IPS DF 6.9 (cell line): ENCODE measurements around the gene SLC2A11.
"Not testable (repeated sequence)": the region's sequence is repeated elsewhere in the genome, so short reads cannot be mapped to it uniquely, and the experiment has no call there.

Experiments used
- DNase-seq: peaks from one replicate; pipeline ENCODE4 v3.0.0-alpha.2; 2013; ENCODE audit warnings: low read depth, low spot score
- H3K27ac ChIP-seq: one replicate; pipeline ENCODE4 v1.5.1; 2013; ENCODE audit warnings: low read length, control low read depth
- H3K27me3 ChIP-seq: 2 replicates; pipeline ENCODE4 v1.6.1; 2013; ENCODE audit warnings: mild to moderate bottlenecking, low read length; ENCODE audit not compliant: control insufficient read depth, insufficient read depth
- H3K36me3 ChIP-seq: 2 replicates; pipeline ENCODE4 v1.6.1; 2013; ENCODE audit warnings: low read length; ENCODE audit not compliant: control insufficient read depth, insufficient read depth
- H3K4me1 ChIP-seq: 2 replicates; pipeline ENCODE4 v1.6.1; 2013; ENCODE audit warnings: low read length; ENCODE audit not compliant: control insufficient read depth, insufficient read depth
- H3K4me3 ChIP-seq: 2 replicates; pipeline ENCODE4 v1.5.1; 2013; ENCODE audit warnings: mild to moderate bottlenecking, low read length
- H3K9me3 ChIP-seq: 2 replicates; pipeline ENCODE4 v1.6.1; 2013; ENCODE audit warnings: low read length, inconsistent platforms; ENCODE audit not compliant: control insufficient read depth, insufficient read depth
- WGBS: extraction: QIAGEN DNeasy Blood & Tissue Kit; methylation state at CpG from one replicate; pipeline ENCODE4 v1.1.7; 2013; ENCODE audit warnings: mixed read lengths, missing lambda C conversion rate; ENCODE audit not compliant: insufficient read length, insufficient coverage; 5-methylcytosine and 5-hydroxymethylcytosine counted together

Gene SLC2A11

GRCh38 chr22:23909296-23909898, 51.7 kb downstream of the SLC2A11 start:
- Histone ChIP-seq H3K36me3 (no peaks in the 10 kb centered on the region), H3K4me1 (peaks cover 2% of the 10 kb centered on the region; the same call in 1 of the 2 replicates), H3K9me3 (no peaks in the 10 kb centered on the region), H3K27ac (no peak overlapping the region), H3K27me3 (no peaks in the 10 kb centered on the region), H3K4me3 (no peak overlapping the region)
- no CpG with 5 or more reads among the region's 6 CpGs for WGBS
- DNase-seq: no peak

DNA sequence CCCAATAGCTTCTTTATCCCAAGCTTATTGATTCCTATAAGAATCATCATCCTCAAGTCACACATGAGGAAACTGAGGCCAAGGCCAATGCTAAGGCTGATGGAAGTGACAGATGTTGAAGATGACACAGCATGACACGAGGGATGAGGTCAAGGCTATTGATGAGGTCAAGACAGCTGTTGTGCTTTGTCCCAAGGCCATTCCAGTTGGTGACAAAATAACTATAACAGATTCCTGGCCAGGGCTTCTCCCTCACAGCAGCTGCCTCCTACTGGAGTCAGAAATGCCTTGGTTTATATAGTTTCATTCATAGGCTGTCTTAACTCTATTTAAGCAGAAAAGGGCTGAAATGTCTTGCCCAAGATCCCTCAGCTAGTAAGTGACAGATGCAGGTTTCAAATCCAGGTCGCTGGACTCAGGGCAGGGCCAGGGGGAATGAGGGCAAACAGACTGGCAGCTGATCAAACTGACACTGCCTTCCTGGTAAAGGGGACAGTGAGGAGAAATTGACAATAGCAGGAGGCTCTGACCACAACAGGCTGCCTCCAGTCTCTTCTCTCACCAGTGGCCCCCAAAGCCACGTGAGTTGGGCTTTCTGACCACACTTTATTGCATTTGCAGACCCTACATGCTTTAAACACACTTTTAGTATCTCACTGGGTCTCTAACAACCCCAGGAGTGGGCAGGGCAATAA, 53.0 kb downstream of the SLC2A11 start:
- peaks cover 2% of the 10 kb centered on the region; the same call in 1 of the 2 replicates for H3K4me1 ChIP-seq
- no peak overlapping the region for H3K27ac ChIP-seq
- no peaks in the 10 kb centered on the region for H3K36me3 ChIP-seq
- no peaks in the 10 kb centered on the region for H3K27me3 ChIP-seq
- DNase-seq: no peak
- no peaks in the 10 kb centered on the region for H3K9me3 ChIP-seq
- no CpG with 5 or more reads among the region's 3 CpGs for WGBS
- no peak overlapping the region for H3K4me3 ChIP-seq

DNA sequence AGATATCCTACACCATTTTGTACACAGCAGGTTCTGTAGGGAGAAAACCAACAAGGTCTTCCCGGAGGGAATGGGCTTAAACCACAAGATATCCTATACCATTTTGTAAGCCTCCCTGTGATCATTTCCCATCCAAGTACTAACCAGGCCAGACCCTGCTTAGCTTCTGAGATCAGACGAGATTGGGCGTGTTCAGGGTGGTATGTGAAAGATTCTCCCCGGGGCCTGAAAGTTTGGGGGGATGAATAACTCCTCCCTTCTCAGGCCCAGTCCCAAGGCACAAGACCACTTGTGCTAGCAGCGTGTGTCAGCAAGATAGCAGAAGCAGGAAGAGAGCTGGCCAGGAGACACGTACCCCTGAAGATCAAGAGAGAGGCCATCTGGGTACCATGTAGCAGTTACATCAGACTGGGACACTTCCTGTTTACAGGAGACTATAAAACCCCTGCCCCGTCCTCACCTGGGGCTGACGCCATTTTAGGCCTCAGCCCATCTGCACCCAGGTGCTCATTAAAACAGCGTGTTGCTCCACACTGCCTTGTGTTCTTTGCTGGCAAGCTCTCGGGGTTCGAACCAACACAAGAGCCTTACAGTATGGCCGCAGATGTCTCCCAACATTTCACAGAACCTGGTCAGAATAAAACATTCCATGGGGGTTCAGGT, 53.8 kb downstream of the SLC2A11 start:
- H3K9me3 ChIP-seq: no peaks in the 10 kb centered on the region
- no peak overlapping the region for H3K27ac ChIP-seq
- H3K36me3 ChIP-seq: no peaks in the 10 kb centered on the region
- no peaks in the 10 kb centered on the region for H3K27me3 ChIP-seq
- no CpG with 5 or more reads among the region's 12 CpGs for WGBS
- no peak for DNase-seq
- H3K4me1 ChIP-seq: peaks cover 2% of the 10 kb centered on the region; the same call in 1 of the 2 replicates
- no peak overlapping the region for H3K4me3 ChIP-seq

GRCh38 chr22:23912293-23912903, 54.7 kb downstream of the SLC2A11 start:
- Histone ChIP-seq H3K27me3 (no peaks in the 10 kb centered on the region), H3K9me3 (no peaks in the 10 kb centered on the region), H3K36me3 (no peaks in the 10 kb centered on the region), H3K4me3 (no peak overlapping the region), H3K4me1 (no peaks in the 10 kb centered on the region), H3K27ac (no peak overlapping the region)
- WGBS: no CpG with 5 or more reads among the region's 9 CpGs
- no peak for DNase-seq

DNA sequence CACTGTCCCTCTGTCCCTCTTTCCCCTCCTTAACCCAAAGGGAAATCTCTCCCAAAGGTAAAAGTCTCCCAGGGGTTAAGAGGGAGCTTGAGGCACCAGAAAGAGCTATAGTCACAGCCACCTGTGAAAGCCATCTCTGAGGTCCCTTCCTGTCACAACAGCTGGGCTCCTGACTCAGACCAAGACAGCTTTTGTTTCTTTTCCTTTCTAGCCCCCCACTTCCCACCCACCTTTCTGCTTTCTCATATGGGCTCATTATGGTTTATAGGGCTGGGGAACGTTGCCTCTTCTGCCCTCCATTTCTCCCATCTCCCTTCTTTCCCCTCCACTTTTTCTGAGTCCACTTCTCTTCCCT, 55.6 kb downstream of the SLC2A11 start:
- H3K4me3 ChIP-seq: peak overlapping the region; percentile 30; the same call in 1 of the 2 replicates
- WGBS: no CpG with 5 or more reads among the region's 1 CpG
- H3K36me3 ChIP-seq: no peaks in the 10 kb centered on the region
- H3K4me1 ChIP-seq: no peaks in the 10 kb centered on the region
- H3K9me3 ChIP-seq: no peaks in the 10 kb centered on the region
- no peak for DNase-seq
- H3K27me3 ChIP-seq: no peaks in the 10 kb centered on the region
- no peak overlapping the region for H3K27ac ChIP-seq

GRCh38 chr22:23913661-23914353, 56.1 kb downstream of the SLC2A11 start:
- H3K4me3 ChIP-seq: peak overlapping the region; percentile 30; the same call in 1 of the 2 replicates
- peak; percentile 98 for DNase-seq
- H3K36me3 ChIP-seq: no peaks in the 10 kb centered on the region
- WGBS: no CpG with 5 or more reads among the region's 44 CpGs
- H3K4me1 ChIP-seq: no peaks in the 10 kb centered on the region
- no peaks in the 10 kb centered on the region for H3K27me3 ChIP-seq
- H3K27ac ChIP-seq: no peak overlapping the region
- H3K9me3 ChIP-seq: no peaks in the 10 kb centered on the region

DNA sequence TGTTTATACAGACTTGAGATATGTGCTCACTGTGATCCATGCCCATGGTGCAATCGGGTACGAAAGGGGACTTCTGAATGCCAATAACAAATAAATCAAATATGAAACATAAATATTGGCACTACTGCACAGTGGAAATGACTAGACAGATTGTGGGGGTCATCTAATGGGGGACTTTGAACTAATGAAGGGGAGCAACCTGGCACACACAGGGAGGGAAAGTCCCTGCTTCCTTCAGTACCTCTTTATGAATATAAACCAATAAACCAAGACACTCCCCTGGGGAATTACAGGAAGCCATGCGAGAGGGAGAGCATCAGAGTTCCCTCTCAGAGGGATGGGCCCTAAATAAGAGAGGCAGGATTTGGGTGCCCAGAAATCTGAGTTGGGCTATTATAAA, 57.6 kb downstream of the SLC2A11 start:
- no peak overlapping the region for H3K4me3 ChIP-seq
- no peaks in the 10 kb centered on the region for H3K4me1 ChIP-seq
- no peaks in the 10 kb centered on the region for H3K27me3 ChIP-seq
- no peak overlapping the region for H3K27ac ChIP-seq
- no CpG with 5 or more reads among the region's 3 CpGs for WGBS
- H3K36me3 ChIP-seq: no peaks in the 10 kb centered on the region; the same call in 1 of the 2 replicates
- DNase-seq: no peak
- no peaks in the 10 kb centered on the region for H3K9me3 ChIP-seq

DNA sequence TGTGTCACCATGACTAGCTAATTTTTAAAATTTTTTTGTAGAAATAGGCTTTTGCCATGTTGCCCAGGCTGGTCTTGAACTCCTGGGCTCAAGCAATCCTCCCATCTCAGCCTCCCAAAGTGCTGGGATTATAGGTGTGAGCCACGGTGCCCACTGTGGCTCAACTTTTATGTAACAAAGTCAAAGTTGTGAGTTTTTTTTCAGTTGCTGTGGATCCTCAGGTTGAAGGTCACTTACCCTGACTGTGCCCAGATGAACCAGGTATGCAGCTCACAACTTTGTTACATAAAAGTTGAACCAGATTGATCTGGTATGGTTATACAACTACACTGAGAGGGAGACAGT, 62.6 kb downstream of the SLC2A11 start:
- not testable (repeated sequence) for H3K27ac ChIP-seq, H3K4me3 ChIP-seq, H3K27me3 ChIP-seq, DNase-seq, H3K9me3 ChIP-seq, H3K4me1 ChIP-seq, H3K36me3 ChIP-seq
- WGBS: no CpG with 5 or more reads among the region's 1 CpG

- WGBS: no CpG with 5 or more reads among the region's 13 CpGs
- not testable (repeated sequence) for H3K9me3 ChIP-seq, H3K4me3 ChIP-seq, H3K27ac ChIP-seq, H3K36me3 ChIP-seq, H3K27me3 ChIP-seq, H3K4me1 ChIP-seq, DNase-seq
These were observed 64.0 kb downstream of the SLC2A11 start for GRCh38 chr22:23921586-23922201.

DNA sequence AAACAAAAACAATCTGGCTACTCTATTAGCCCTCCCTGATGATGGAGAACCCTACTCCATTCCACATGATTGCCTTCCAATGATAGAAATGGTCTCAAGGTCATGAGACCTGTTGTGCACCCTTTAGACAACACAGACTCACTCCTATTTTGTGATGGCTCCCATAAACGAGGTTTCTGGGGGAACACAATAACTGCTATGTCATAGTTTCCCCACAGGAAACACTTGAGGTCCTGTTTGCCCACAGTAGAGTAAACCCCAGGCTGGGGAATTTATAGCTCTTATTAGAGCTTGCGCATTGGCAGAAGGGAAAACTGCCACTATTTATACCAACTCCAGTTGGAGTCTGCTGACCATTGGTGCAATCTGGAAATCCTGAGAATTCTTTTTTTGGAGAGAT, 65.2 kb downstream of the SLC2A11 start:
- no CpG with 5 or more reads among the region's 2 CpGs for WGBS
- Histone ChIP-seq H3K4me3 (no peak overlapping the region), H3K27ac (no peak overlapping the region), H3K9me3 (peaks cover 1% of the 10 kb centered on the region; the same call in 1 of the 2 replicates), H3K36me3 (peaks cover 7% of the 10 kb centered on the region; the same call in 1 of the 2 replicates), H3K27me3 (no peaks in the 10 kb centered on the region), H3K4me1 (no peaks in the 10 kb centered on the region)
- DNase-seq: no peak
